Measurements from ENCODE around the gene CSNK1E. TPM values are rescaled to one million over a fixed set of nuclear protein-coding genes. Genes with fewer than 3 reads are reported as not detected.

Gene CSNK1E
- total RNA-seq, 1 experiment from 2014 or later, result 196 TPM

GRCh38 chr22:38250643-38251340 lies 66.4 kb downstream of the CSNK1E start:
- no peak for TF ChIP-seq EZH2 (IDR thresholded peaks at IDR 0.05; ENCODE audit: borderline replicate concordance, low read depth, low read length, poor library complexity, severe bottlenecking)
- TF ChIP-seq CTCF (conservative IDR thresholded peaks at IDR 0.05; ENCODE audit: low read depth, low read length), result no peak
- CTCF ChIA-PET, result no interaction called here

DNA sequence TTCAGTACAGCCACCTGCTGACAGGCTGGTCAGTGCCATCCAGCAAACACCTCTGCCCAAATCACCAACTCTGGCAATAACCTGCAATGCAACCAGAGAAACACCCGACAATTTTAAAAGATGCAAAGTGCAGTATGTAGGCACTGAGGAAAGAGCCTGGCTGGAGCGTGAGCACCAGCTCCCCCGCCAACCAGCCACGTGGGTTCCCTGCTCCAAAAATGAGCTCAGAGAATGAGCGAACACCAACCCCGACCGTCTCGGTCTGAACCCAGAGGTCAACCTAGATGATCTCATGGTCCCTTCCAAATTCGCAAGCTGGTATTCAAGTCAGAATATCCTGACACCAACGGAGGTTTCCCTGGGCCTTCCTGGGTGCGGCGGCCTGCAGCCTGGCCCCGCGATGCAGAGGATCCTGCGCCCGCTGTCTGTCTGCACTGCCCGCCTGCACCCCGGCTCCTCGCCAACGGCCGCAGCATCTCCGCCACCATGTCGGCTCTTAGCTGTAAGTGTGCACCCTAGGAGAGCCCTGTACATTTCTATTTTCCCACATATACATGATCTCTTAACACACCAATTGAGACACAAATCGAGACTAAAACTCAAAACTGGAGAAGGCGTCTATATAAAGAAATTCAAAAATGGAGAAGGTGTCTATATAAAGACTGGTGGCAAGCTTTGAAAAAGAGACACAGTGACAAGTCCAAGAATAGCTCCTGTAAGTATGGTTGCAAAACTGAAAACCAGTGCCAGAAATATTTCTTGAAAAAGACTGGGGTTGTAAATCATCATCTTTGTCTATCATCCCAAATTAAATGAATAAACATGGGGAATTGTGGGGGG lies 67.2 kb downstream of the CSNK1E start:
- intact Hi-C loops (cut with micrococcal nuclease; ENCODE audit: unreplicated experiment), result no loop called here
- Histone ChIP-seq H3K27ac (ENCODE audit: low read depth, low read length, poor library complexity, severe bottlenecking) (no peak overlapping the region), H3K4me1 (ENCODE audit: insufficient read depth, low read length, poor library complexity, severe bottlenecking) (no peaks in the 10 kb centered on the region), H3K9me3 (ENCODE audit: low read depth, low read length, poor library complexity, severe bottlenecking) (no peaks in the 10 kb centered on the region), H3K4me3 (ENCODE audit: low read depth, low read length, poor library complexity, severe bottlenecking) (no peak overlapping the region), H3K27me3 (replicated peaks; ENCODE audit: insufficient read depth, low read depth, low read length, poor library complexity) (no peaks in the 10 kb centered on the region), H3K36me3 (ENCODE audit: insufficient read depth, low read length, poor library complexity, severe bottlenecking) (no peaks in the 10 kb centered on the region)
- no peak for DNase-seq (ENCODE audit: low spot score)
- ChIA-PET CTCF (no interaction called here), POLR2A (ENCODE audit: low non-redundant PET) (no interaction called here)
- TF ChIP-seq CTCF (conservative IDR thresholded peaks at IDR 0.05; ENCODE audit: low read depth, low read length) (no peak), EZH2 (IDR thresholded peaks at IDR 0.05; ENCODE audit: borderline replicate concordance, low read depth, low read length, poor library complexity, severe bottlenecking) (no peak)
- no TSS peak for BruUV-seq (replicated peaks)

More at GRCh38 chr22:38250643-38251340, 66.4 kb downstream of the CSNK1E start:
- DNase-seq (ENCODE audit: low spot score), result no peak
- Histone ChIP-seq H3K36me3 (ENCODE audit: insufficient read depth, low read length, poor library complexity, severe bottlenecking) (no peaks in the 10 kb centered on the region), H3K27ac (ENCODE audit: low read depth, low read length, poor library complexity, severe bottlenecking) (no peak overlapping the region), H3K4me3 (ENCODE audit: low read depth, low read length, poor library complexity, severe bottlenecking) (no peak overlapping the region), H3K4me1 (ENCODE audit: insufficient read depth, low read length, poor library complexity, severe bottlenecking) (no peaks in the 10 kb centered on the region), H3K9me3 (ENCODE audit: low read depth, low read length, poor library complexity, severe bottlenecking) (no peaks in the 10 kb centered on the region), H3K27me3 (replicated peaks; ENCODE audit: insufficient read depth, low read depth, low read length, poor library complexity) (no peaks in the 10 kb centered on the region)
- no TSS peak for BruUV-seq (replicated peaks)
- POLR2A ChIA-PET (ENCODE audit: low non-redundant PET), result no interaction called here
- intact Hi-C loops (cut with micrococcal nuclease; ENCODE audit: unreplicated experiment), result no loop called here

DNA sequence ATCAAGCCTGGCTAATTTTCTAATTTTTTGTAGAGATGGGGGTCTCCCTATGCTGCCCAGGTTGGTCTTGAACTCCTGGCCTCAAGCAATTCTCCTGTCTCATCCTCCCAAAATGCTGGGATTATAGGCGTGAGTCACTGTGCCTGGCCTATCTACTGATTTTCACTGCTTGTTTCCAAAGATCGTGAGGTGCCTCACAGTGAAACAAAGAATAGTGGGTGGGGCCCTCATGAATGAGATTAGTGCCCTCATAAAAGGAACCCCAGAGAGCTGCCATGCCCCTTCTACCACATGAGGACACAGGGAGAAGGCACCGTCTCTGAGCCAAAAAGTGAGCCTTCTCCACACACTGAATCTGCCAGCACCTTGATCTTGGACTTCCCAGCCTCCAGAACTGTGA lies 67.9 kb downstream of the CSNK1E start:
- no peaks in the 10 kb centered on the region for H3K36me3 ChIP-seq (ENCODE audit: insufficient read depth, low read length, poor library complexity, severe bottlenecking)
- intact Hi-C loops (cut with micrococcal nuclease; ENCODE audit: unreplicated experiment), result no loop called here
- no peak overlapping the region for H3K27ac ChIP-seq (ENCODE audit: low read depth, low read length, poor library complexity, severe bottlenecking)
- no peak overlapping the region for H3K4me3 ChIP-seq (ENCODE audit: low read depth, low read length, poor library complexity, severe bottlenecking)
- BruUV-seq (replicated peaks), result no TSS peak
- DNase-seq (ENCODE audit: low spot score), result no peak
- no peaks in the 10 kb centered on the region for H3K27me3 ChIP-seq (replicated peaks; ENCODE audit: insufficient read depth, low read depth, low read length, poor library complexity)
- no peaks in the 10 kb centered on the region for H3K4me1 ChIP-seq (ENCODE audit: insufficient read depth, low read length, poor library complexity, severe bottlenecking)
- H3K9me3 ChIP-seq (ENCODE audit: low read depth, low read length, poor library complexity, severe bottlenecking), result no peaks in the 10 kb centered on the region
- ChIA-PET POLR2A (ENCODE audit: low non-redundant PET) (no interaction called here), CTCF (no interaction called here)
- TF ChIP-seq EZH2 (IDR thresholded peaks at IDR 0.05; ENCODE audit: borderline replicate concordance, low read depth, low read length, poor library complexity, severe bottlenecking) (no peak), CTCF (conservative IDR thresholded peaks at IDR 0.05; ENCODE audit: low read depth, low read length) (no peak)
